Testis (tissue), 3 donors: Measurements from ENCODE around the gene DHRS3. TPM values are rescaled to one million over a fixed set of nuclear protein-coding genes. Genes with fewer than 3 reads are reported as not detected.
"Not testable (repeated sequence)": the region's sequence is repeated elsewhere in the genome, so short reads cannot be mapped to it uniquely, and the experiment has no call there.

Experiments used
- DNase-seq: peaks from one replicate; pipeline ENCODE4 v3.0.0-alpha.2; 2019
- H3K27ac ChIP-seq, 2 donors: fragments of 200-600 bp; sonication (generic); one replicate each; pipeline ENCODE4 v1.5.1; 2019
- H3K27me3 ChIP-seq: fragments of 200-600 bp; sonication (generic); one replicate; pipeline ENCODE4 v1.5.1; 2019
- H3K36me3 ChIP-seq: fragments of 200-600 bp; sonication (generic); one replicate; pipeline ENCODE4 v1.5.1; 2017; ENCODE audit warnings: low read depth; ENCODE audit errors: missing control alignments
- H3K4me1 ChIP-seq: fragments of 200-600 bp; sonication (generic); one replicate; pipeline ENCODE4 v1.5.1; 2019
- H3K4me3 ChIP-seq, 2 donors: fragments of 200-600 bp; sonication (generic); one replicate each; pipeline ENCODE4 v1.5.1; 2017 to 2019
- H3K9me3 ChIP-seq: fragments of 200-600 bp; sonication (generic); one replicate; pipeline ENCODE4 v1.5.1; 2017
- CTCF ChIP-seq, 3 experiments: fragments of 450-650 bp in 2 of 3; fragments of 200-600 bp in 1 of 3; sonication (generic) in 1 of 3; IDR thresholded peaks; one replicate each; pipeline ENCODE4 v1.5.1; 2016 to 2019; ENCODE audit warnings: antibody characterized with exemption in 3 of 3, mild to moderate bottlenecking in 2 of 3, moderate library complexity in 1 of 3
- POLR2A ChIP-seq: fragments of 450-650 bp; IDR thresholded peaks from one replicate; pipeline ENCODE4 v1.6.1; 2017; ENCODE audit warnings: antibody characterized with exemption, mild to moderate bottlenecking, moderate library complexity
- WGBS, 2 donors: methylation state at CpG; one replicate each; pipeline ENCODE4 v1.1.5; 2018; 5-methylcytosine and 5-hydroxymethylcytosine counted together
- intact Hi-C: fragments of 100-400 bp; cut with DNase I; formaldehyde crosslinking; loops from one replicate; pipeline ENCODE4 v1.15.1; 2023; ENCODE audit warnings: low total_unique reads
- polyA plus RNA-seq: library from polyadenylated mRNA; stranded (reverse); fragments of 350-450 nt; fragmentation: Illumina TruSeq; extraction: RNeasy Lipid Tissue Mini Kit (QIAGEN cat#74804); gene quantifications from one replicate; pipeline ENCODE4 v1.2.3, GENCODE V29; 2014; ENCODE audit warnings: low read depth, low replicate concordance; ENCODE audit not compliant: insufficient read depth
- total RNA-seq, 2 donors: library from RNA; depleted of rRNA; stranded (reverse); fragments of >200 nt; gene quantifications; one replicate each; pipeline ENCODE4 v1.2.3, GENCODE V29; 2016

DHRS3 gene
- total and polyA plus RNA-seq, 3 donors from 2014 or later: 27.1 to 38.7 (median 30.2) TPM

DNA sequence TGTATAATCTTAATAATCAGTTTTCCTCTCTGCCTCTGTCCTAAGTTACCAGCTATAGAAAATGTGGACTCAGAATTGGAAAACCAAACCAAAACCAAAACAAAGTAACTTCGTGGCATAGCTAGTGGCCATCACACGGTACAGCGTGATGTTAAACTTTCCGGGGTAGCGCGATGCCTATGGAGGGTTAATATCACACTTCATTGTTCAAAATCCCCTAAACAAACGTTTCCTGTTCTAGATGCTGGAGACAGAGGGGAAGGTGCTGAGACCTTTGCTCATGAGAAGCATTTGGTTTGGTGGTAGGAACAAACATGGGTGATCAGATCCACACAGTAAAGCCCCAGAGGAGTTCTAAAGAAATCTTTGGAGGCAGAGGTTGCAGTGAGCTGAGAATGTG lies 30.7 kb upstream of the DHRS3 start:
- intact Hi-C loops: no loop called here
- Histone ChIP-seq H3K27ac (no peak overlapping the region), H3K27me3 (no peaks in the 10 kb centered on the region), H3K9me3 (no peaks in the 10 kb centered on the region), H3K4me3 (no peak overlapping the region), H3K36me3 (no peaks in the 10 kb centered on the region), H3K4me1 (no peaks in the 10 kb centered on the region)
- TF ChIP-seq CTCF (IDR thresholded peaks at IDR 0.05) (no peak), POLR2A (no peak)
- WGBS, 2 donors: 86 to 89% methylated on average over 7 of the region's 7 CpGs
- no peak for DNase-seq

GRCh38 chr1:12645401-12645800 lies 27.4 kb upstream of the DHRS3 start:
- not testable (repeated sequence) for H3K4me1 ChIP-seq, DNase-seq
- WGBS, 2 donors: 93 to 96% methylated on average over 9 of the region's 9 CpGs

GRCh38 chr1:12644829-12645228 lies 26.8 kb upstream of the DHRS3 start:
- DNase-seq: no peak
- H3K4me3 ChIP-seq: no peak overlapping the region
- no peak overlapping the region for H3K27ac ChIP-seq
- no peaks in the 10 kb centered on the region for H3K4me1 ChIP-seq
- H3K36me3 ChIP-seq: no peaks in the 10 kb centered on the region
- TF ChIP-seq CTCF (IDR thresholded peaks at IDR 0.05): no peak
- no peak for TF ChIP-seq POLR2A
- intact Hi-C loops: no loop called here
- H3K27me3 ChIP-seq: no peaks in the 10 kb centered on the region
- 95 to 100% methylated on average over 2 of the region's 2 CpGs for WGBS, 2 donors
- no peaks in the 10 kb centered on the region for H3K9me3 ChIP-seq

More at GRCh38 chr1:12645401-12645800, 27.4 kb upstream of the DHRS3 start:
- H3K27ac ChIP-seq, H3K9me3 ChIP-seq, H3K4me3 ChIP-seq, H3K27me3 ChIP-seq, H3K36me3 ChIP-seq, intact Hi-C loops: not testable (repeated sequence)

- Histone ChIP-seq H3K9me3 (no peaks in the 10 kb centered on the region), H3K36me3 (no peaks in the 10 kb centered on the region), H3K27ac (no peak overlapping the region), H3K4me3 (no peak overlapping the region), H3K4me1 (no peaks in the 10 kb centered on the region), H3K27me3 (no peaks in the 10 kb centered on the region)
- intact Hi-C loops: no loop called here
- WGBS, 2 donors: 95 to 96% methylated on average over 2 of the region's 2 CpGs
- DNase-seq: no peak
- no peak for TF ChIP-seq CTCF (IDR thresholded peaks at IDR 0.05)
- TF ChIP-seq POLR2A: no peak
Measured at GRCh38 chr1:12644237-12644636, 26.2 kb upstream of the DHRS3 start.

GRCh38 chr1:12643785-12644184 lies 25.8 kb upstream of the DHRS3 start, which contains the start of gene AADACL4:
Gene AADACL4, plus strand, starts transcription at chr1:12644085. Its CDS starts 462 bp downstream, at chr1:12644547.
- H3K36me3 ChIP-seq: no peaks in the 10 kb centered on the region
- H3K4me3 ChIP-seq: no peak within 1 kb of the TSS
- intact Hi-C loops: no loop called here
- no peaks in the 10 kb centered on the region for H3K4me1 ChIP-seq
- no peaks in the 10 kb centered on the region for H3K27me3 ChIP-seq
- no peak within 1 kb of the TSS for H3K27ac ChIP-seq
- H3K9me3 ChIP-seq: no peaks in the 10 kb centered on the region
- TF ChIP-seq POLR2A (no peak), CTCF (IDR thresholded peaks at IDR 0.05) (no peak)
- WGBS, 2 donors: 93 to 96% methylated on average over 7 of the region's 7 CpGs
- no peak for DNase-seq
